ENCODE data around the gene SELENOM. TPM values are rescaled to one million over a fixed set of nuclear protein-coding genes. Genes with fewer than 3 reads are reported as not detected.

SELENOM gene
- total RNA-seq, 1 experiment from 2014 or later, result 2.0 TPM

DNA sequence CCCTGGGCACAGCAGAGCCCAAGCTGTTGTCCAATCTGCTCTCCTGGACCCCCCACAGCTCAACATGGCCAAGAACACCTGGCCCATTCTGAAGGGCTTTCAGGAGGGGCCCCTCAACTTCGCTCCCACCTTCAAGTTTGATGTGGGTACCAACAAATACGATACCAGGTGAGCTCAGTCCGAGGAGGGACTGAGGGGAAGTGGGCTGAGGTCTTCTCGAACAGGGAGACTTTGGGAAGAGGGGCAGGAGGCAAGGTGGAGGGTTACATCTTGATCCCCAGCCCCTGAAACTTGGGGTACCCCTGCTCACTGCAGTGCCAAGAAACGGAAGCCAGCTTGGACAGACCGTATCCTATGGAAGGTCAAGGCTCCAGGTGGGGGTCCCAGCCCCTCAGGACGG, 20.8 kb upstream of the SELENOM start:
- intact Hi-C loops (cut with micrococcal nuclease; ENCODE audit: unreplicated experiment), result no loop called here
- Mint-ChIP-seq H3K36me3 (ENCODE audit: insufficient read depth, unreplicated experiment) (no peaks in the 10 kb centered on the region), H3K9me3 (ENCODE audit: unreplicated experiment) (no peaks in the 10 kb centered on the region), H3K4me1 (ENCODE audit: low read depth, unreplicated experiment) (no peaks in the 10 kb centered on the region), H3K27ac (ENCODE audit: unreplicated experiment) (no peak overlapping the region), H3K4me3 (ENCODE audit: unreplicated experiment) (no peak overlapping the region), H3K27me3 (ENCODE audit: insufficient read depth, unreplicated experiment) (no peaks in the 10 kb centered on the region)
- Histone ChIP-seq H3K27me3 (replicated peaks; ENCODE audit: control insufficient read depth, insufficient read depth, low read length) (no peaks in the 10 kb centered on the region), H3K4me1 (no peaks in the 10 kb centered on the region), H3K4me3 (ENCODE audit: low read depth, low read length) (no peak overlapping the region), H3K9me3 (no peaks in the 10 kb centered on the region), H3K36me3 (ENCODE audit: control insufficient read depth, insufficient read depth, low read length) (no peaks in the 10 kb centered on the region)
- BruUV-seq (replicated peaks), result no TSS peak
- TF ChIP-seq, protein P1, sequence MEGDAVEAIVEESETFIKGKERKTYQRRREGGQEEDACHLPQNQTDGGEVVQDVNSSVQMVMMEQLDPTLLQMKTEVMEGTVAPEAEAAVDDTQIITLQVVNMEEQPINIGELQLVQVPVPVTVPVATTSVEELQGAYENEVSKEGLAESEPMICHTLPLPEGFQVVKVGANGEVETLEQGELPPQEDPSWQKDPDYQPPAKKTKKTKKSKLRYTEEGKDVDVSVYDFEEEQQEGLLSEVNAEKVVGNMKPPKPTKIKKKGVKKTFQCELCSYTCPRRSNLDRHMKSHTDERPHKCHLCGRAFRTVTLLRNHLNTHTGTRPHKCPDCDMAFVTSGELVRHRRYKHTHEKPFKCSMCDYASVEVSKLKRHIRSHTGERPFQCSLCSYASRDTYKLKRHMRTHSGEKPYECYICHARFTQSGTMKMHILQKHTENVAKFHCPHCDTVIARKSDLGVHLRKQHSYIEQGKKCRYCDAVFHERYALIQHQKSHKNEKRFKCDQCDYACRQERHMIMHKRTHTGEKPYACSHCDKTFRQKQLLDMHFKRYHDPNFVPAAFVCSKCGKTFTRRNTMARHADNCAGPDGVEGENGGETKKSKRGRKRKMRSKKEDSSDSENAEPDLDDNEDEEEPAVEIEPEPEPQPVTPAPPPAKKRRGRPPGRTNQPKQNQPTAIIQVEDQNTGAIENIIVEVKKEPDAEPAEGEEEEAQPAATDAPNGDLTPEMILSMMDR (IDR thresholded peaks at IDR 0.05; ENCODE audit: insufficient read depth in 1 of 2, low read depth in 1 of 2, low read length in 1 of 2, severe bottlenecking in 1 of 2, unreplicated experiment in 1 of 2), result no peak
- ChIA-PET CTCF (interaction anchor here (0.6 kb wide), 1 partner anchor 206 kb away, joined by 3 read pairs; no protein-coding TSS in a partner anchor), POLR2A (no interaction called here)
- no peak for DNase-seq

DNA sequence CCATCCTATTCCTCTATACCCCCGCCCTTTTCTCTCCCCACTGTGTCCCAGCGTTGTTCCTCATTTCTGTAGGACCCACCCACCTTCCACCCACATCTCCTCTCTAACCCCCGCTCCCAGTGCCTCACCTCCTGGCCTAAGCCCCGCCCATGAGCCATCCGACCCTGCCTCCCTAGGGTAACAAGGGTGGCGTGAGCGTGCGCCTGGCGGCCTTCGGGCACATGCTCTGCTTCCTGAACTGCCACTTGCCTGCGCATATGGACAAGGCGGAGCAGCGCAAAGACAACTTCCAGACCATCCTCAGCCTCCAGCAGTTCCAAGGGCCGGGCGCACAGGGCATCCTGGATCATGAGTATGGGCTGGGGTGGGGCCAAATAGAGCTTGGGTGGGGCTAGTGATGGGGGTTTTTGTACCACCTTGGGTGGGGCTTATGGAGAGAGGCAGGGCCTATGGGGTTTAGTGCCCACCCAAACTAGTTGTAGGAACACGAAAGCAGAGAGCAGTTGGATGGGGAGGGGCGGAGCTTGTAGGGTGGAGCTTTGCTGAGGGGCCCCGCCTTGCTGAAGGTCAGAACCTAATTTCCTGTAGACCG, 19.9 kb upstream of the SELENOM start:
- H3K36me3 ChIP-seq (ENCODE audit: control insufficient read depth, insufficient read depth, low read length), result no peaks in the 10 kb centered on the region
- peaks cover 5% of the 10 kb centered on the region for H3K4me1 ChIP-seq
- H3K4me3 Mint-ChIP-seq (ENCODE audit: unreplicated experiment), result no peak overlapping the region
- no peaks in the 10 kb centered on the region for H3K27me3 Mint-ChIP-seq (ENCODE audit: insufficient read depth, unreplicated experiment)
- H3K9me3 ChIP-seq, result no peaks in the 10 kb centered on the region
- no peaks in the 10 kb centered on the region for H3K9me3 Mint-ChIP-seq (ENCODE audit: unreplicated experiment)
- POLR2A ChIA-PET, result no interaction called here
- H3K4me1 Mint-ChIP-seq (ENCODE audit: low read depth, unreplicated experiment), result peaks cover 2% of the 10 kb centered on the region
- TF ChIP-seq, protein P1 (IDR thresholded peaks at IDR 0.05; ENCODE audit: insufficient read depth in 1 of 2, low read depth in 1 of 2, low read length in 1 of 2, severe bottlenecking in 1 of 2, unreplicated experiment in 1 of 2), result no peak
- H3K27ac Mint-ChIP-seq (ENCODE audit: unreplicated experiment), result no peak overlapping the region
- DNase-seq, result no peak
- intact Hi-C loops (cut with micrococcal nuclease; ENCODE audit: unreplicated experiment), result no loop called here
- CTCF ChIA-PET, result interaction anchor here (0.6 kb wide), 1 partner anchor 205 kb away, joined by 3 read pairs; no protein-coding TSS in a partner anchor
- H3K4me3 ChIP-seq (ENCODE audit: low read depth, low read length), result no peak overlapping the region
- no peaks in the 10 kb centered on the region for H3K36me3 Mint-ChIP-seq (ENCODE audit: insufficient read depth, unreplicated experiment)
- no peaks in the 10 kb centered on the region for H3K27me3 ChIP-seq (replicated peaks; ENCODE audit: control insufficient read depth, insufficient read depth, low read length)
- no TSS peak for BruUV-seq (replicated peaks)

DNA sequence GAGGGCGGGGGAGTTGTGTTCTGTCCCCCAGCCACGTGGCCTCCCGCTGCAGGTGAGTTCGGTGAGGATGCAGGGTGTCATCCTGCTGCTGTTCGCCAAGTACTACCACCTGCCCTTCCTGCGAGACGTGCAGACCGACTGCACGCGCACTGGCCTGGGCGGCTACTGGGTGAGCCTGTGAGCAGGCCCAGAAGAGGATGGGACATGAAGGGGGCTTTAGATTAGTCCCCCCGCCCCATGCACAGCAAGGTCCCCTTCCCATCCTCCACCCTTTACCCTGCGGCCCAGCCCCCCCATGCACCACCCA, 19.5 kb upstream of the SELENOM start:
- Histone ChIP-seq H3K27me3 (replicated peaks; ENCODE audit: control insufficient read depth, insufficient read depth, low read length) (no peaks in the 10 kb centered on the region), H3K4me1 (peaks cover 8% of the 10 kb centered on the region), H3K4me3 (ENCODE audit: low read depth, low read length) (no peak overlapping the region), H3K36me3 (ENCODE audit: control insufficient read depth, insufficient read depth, low read length) (no peaks in the 10 kb centered on the region), H3K9me3 (no peaks in the 10 kb centered on the region)
- ChIA-PET CTCF (no interaction called here), POLR2A (no interaction called here)
- H3K27ac Mint-ChIP-seq (ENCODE audit: unreplicated experiment), result no peak overlapping the region
- intact Hi-C loops (cut with micrococcal nuclease; ENCODE audit: unreplicated experiment), result no loop called here
- no peaks in the 10 kb centered on the region for H3K9me3 Mint-ChIP-seq (ENCODE audit: unreplicated experiment)
- H3K4me3 Mint-ChIP-seq (ENCODE audit: unreplicated experiment), result no peak overlapping the region
- TF ChIP-seq, protein P1 (IDR thresholded peaks at IDR 0.05; ENCODE audit: insufficient read depth in 1 of 2, low read depth in 1 of 2, low read length in 1 of 2, severe bottlenecking in 1 of 2, unreplicated experiment in 1 of 2), result no peak
- H3K36me3 Mint-ChIP-seq (ENCODE audit: insufficient read depth, unreplicated experiment), result no peaks in the 10 kb centered on the region
- no peak for DNase-seq
- BruUV-seq (replicated peaks), result no TSS peak
- no peaks in the 10 kb centered on the region for H3K27me3 Mint-ChIP-seq (ENCODE audit: insufficient read depth, unreplicated experiment)
- peaks cover 6% of the 10 kb centered on the region for H3K4me1 Mint-ChIP-seq (ENCODE audit: low read depth, unreplicated experiment)
